Mesenchymal stem cell (in vitro differentiated cells and primary cell): ENCODE results near the gene FAM81B.

Experiments used
- DNase-seq: peaks from one replicate; pipeline ENCODE4 v3.0.0-alpha.2; 2013
- H2AFZ ChIP-seq: one replicate; pipeline ENCODE4 v1.6.1; 2013; ENCODE audit warnings: low read depth, mild to moderate bottlenecking, control low read depth, inconsistent platforms, low read length, moderate library complexity
- H2AK5ac ChIP-seq: 2 replicates; pipeline ENCODE4 v1.6.1; 2013; ENCODE audit warnings: low read length, moderate library complexity, mild to moderate bottlenecking, inconsistent platforms; ENCODE audit not compliant: severe bottlenecking
- H2BK120ac ChIP-seq: one replicate; pipeline ENCODE4 v1.6.1; 2013; ENCODE audit warnings: low read depth, mild to moderate bottlenecking, inconsistent platforms, low read length, moderate library complexity
- H2BK12ac ChIP-seq, 2 experiments: one replicate each; pipeline ENCODE4 v1.6.1; 2013; ENCODE audit warnings: inconsistent platforms in 2 of 2, low read length in 2 of 2, mild to moderate bottlenecking in 2 of 2, moderate library complexity in 2 of 2, control low read depth in 1 of 2
- H2BK15ac ChIP-seq: one replicate; pipeline ENCODE4 v1.6.1; 2013; ENCODE audit warnings: mild to moderate bottlenecking, low read depth, inconsistent platforms; ENCODE audit not compliant: poor library complexity, severe bottlenecking
- H2BK5ac ChIP-seq: 2 replicates; pipeline ENCODE4 v1.6.1; 2013; ENCODE audit warnings: low read depth, mild to moderate bottlenecking, low read length, control low read depth, inconsistent platforms; ENCODE audit not compliant: poor library complexity, severe bottlenecking
- H3K14ac ChIP-seq, 2 experiments: one replicate each; pipeline ENCODE4 v1.6.1; 2013; ENCODE audit warnings: inconsistent platforms in 2 of 2, low read length in 2 of 2, control low read depth in 1 of 2, mild to moderate bottlenecking in 1 of 2, moderate library complexity in 1 of 2
- H3K18ac ChIP-seq, 2 experiments: one replicate each; pipeline ENCODE4 v1.6.1; 2013; ENCODE audit warnings: inconsistent platforms in 2 of 2, low read length in 2 of 2, control low read depth in 1 of 2, low read depth in 1 of 2, mild to moderate bottlenecking in 1 of 2
- H3K23ac ChIP-seq, 2 experiments: one replicate each; pipeline ENCODE4 v1.6.1; 2013; ENCODE audit warnings: inconsistent platforms in 2 of 2, low read length in 2 of 2, mild to moderate bottlenecking in 2 of 2, moderate library complexity in 2 of 2, control low read depth in 1 of 2
- H3K27ac ChIP-seq: 2 replicates; pipeline ENCODE4 v1.5.1; 2013; ENCODE audit warnings: mild to moderate bottlenecking, moderate library complexity, low read length, control low read depth, inconsistent platforms; ENCODE audit not compliant: poor library complexity, severe bottlenecking
- H3K27me3 ChIP-seq, 2 experiments: 2 replicates each; pipeline versions ENCODE4 v1.6.1 to v1.7.0; 2013; ENCODE audit warnings: low read length in 2 of 2, mild to moderate bottlenecking in 2 of 2, moderate library complexity in 2 of 2, control low read depth in 1 of 2, inconsistent platforms in 1 of 2; ENCODE audit not compliant: control insufficient read depth in 1 of 2, insufficient read depth in 1 of 2
- H3K36me3 ChIP-seq, 2 experiments: 2 replicates each; pipeline versions ENCODE4 v1.6.1 to v1.7.0; 2013; ENCODE audit warnings: low read length in 2 of 2, control low read depth in 1 of 2, inconsistent platforms in 1 of 2, low read depth in 1 of 2, mild to moderate bottlenecking in 1 of 2; ENCODE audit not compliant: insufficient read depth in 2 of 2, control insufficient read depth in 1 of 2
- H3K4ac ChIP-seq, 2 experiments: one replicate each; pipeline ENCODE4 v1.6.1; 2013; ENCODE audit warnings: inconsistent platforms in 2 of 2, low read length in 2 of 2, mild to moderate bottlenecking in 2 of 2, moderate library complexity in 2 of 2, control low read depth in 1 of 2, low read depth in 1 of 2
- H3K4me1 ChIP-seq: 2 replicates; pipeline ENCODE4 v1.6.1; 2013; ENCODE audit warnings: low read depth, low read length, control low read depth; ENCODE audit not compliant: control insufficient read depth, insufficient read depth
- H3K4me2 ChIP-seq: 2 replicates; pipeline ENCODE4 v1.6.1; 2013; ENCODE audit warnings: low read length, mild to moderate bottlenecking, inconsistent platforms; ENCODE audit not compliant: poor library complexity, severe bottlenecking
- H3K4me3 ChIP-seq, 2 experiments: 2 replicates each; pipeline versions ENCODE4 v1.5.1 to v1.7.0; 2013; ENCODE audit warnings: low read length in 2 of 2, mild to moderate bottlenecking in 2 of 2, control low read depth in 1 of 2, low read depth in 1 of 2; ENCODE audit not compliant: insufficient read depth in 1 of 2
- H3K79me1 ChIP-seq: replicated peaks from 2 replicates; pipeline ENCODE4 v1.6.1; 2013; ENCODE audit warnings: mild to moderate bottlenecking, control low read depth, low read length, inconsistent platforms; ENCODE audit not compliant: poor library complexity, severe bottlenecking
- H3K9ac ChIP-seq: 2 replicates; pipeline ENCODE4 v1.7.0; 2013; ENCODE audit warnings: mild to moderate bottlenecking, low read length, moderate library complexity
- H3K9me3 ChIP-seq: 2 replicates; pipeline ENCODE4 v1.7.0; 2013; ENCODE audit warnings: mild to moderate bottlenecking, low read length; ENCODE audit not compliant: control insufficient read depth
- H4K8ac ChIP-seq: one replicate; pipeline ENCODE4 v1.6.1; 2013; ENCODE audit warnings: inconsistent platforms, mild to moderate bottlenecking, low read length, moderate library complexity
- H4K91ac ChIP-seq: one replicate; pipeline ENCODE4 v1.6.1; 2013; ENCODE audit warnings: mild to moderate bottlenecking, low read length, inconsistent platforms
- WGBS: methylation state at CpG from one replicate; pipeline ENCODE4 v1.1.7; 2013; ENCODE audit warnings: mixed read lengths; 5-methylcytosine and 5-hydroxymethylcytosine counted together

FAM81B gene

DNA sequence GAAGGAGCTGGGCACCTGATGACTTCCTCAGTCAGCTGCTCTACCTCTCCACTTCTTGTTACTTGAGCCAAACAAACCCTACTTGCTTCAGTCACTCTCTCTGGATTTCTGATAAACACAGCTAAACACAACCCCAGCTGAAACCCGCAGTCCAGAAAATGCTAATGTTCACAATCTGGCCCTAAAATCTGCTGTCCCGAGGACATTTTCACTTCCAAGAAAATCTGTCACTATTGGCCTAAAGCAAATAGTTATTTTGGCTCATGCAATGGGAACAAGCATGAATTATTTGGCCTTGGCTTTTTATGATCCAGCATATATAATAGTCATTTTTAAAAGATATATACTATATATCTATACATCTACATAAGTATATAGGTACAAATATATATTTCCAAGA is 19.1 kb downstream of the FAM81B start:
- no peak overlapping the region for H2BK120ac ChIP-seq
- H3K4me3 ChIP-seq, result no peak overlapping the region
- H3K79me1 ChIP-seq, result no peaks in the 10 kb centered on the region
- no peak overlapping the region for H3K14ac ChIP-seq
- H2AK5ac ChIP-seq, result no peak overlapping the region
- no peak overlapping the region for H2BK15ac ChIP-seq
- H3K23ac ChIP-seq, result no peak overlapping the region
- H3K9ac ChIP-seq, result no peak overlapping the region
- H3K36me3 ChIP-seq, result no peaks in the 10 kb centered on the region
- no peak overlapping the region for H3K27ac ChIP-seq
- H3K4ac ChIP-seq, result no peak overlapping the region
- peaks cover 0 to 4% of the 10 kb centered on the region in 2 experiments for H3K27me3 ChIP-seq
- no peak overlapping the region for H2BK12ac ChIP-seq
- DNase-seq, result no peak
- H3K4me1 ChIP-seq, result no peaks in the 10 kb centered on the region
- H4K8ac ChIP-seq, result no peak overlapping the region
- no peak overlapping the region for H2BK5ac ChIP-seq
- no peak overlapping the region for H3K4me2 ChIP-seq
- WGBS, result 88% methylated on average over 2 of the region's 2 CpGs
- no peaks in the 10 kb centered on the region for H3K9me3 ChIP-seq
- H4K91ac ChIP-seq, result no peak overlapping the region
- no peak overlapping the region for H3K18ac ChIP-seq
- no peak overlapping the region for H2AFZ ChIP-seq

DNA sequence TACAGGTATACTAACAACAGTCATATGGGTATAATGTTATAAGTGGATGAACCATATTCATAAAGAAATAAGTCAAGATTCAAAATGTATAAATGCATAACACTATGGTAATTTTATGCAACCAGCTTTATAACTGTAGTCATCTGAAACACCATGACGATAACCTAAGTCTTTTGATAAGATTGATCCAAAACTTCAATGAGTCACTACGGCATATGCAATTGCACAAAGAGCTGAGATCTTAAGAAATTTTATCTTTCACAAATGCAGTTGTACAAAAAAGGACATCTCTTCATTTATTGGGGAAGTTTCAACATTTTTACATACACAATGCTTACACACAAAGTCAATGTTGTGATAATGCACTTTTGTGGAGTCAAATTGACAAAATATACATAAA is 20.3 kb downstream of the FAM81B start:
- H3K4ac ChIP-seq, result no peak overlapping the region
- no peak overlapping the region for H2AFZ ChIP-seq
- no peak overlapping the region for H2BK5ac ChIP-seq
- H4K8ac ChIP-seq, result no peak overlapping the region
- H3K27ac ChIP-seq, result no peak overlapping the region
- H2BK120ac ChIP-seq, result no peak overlapping the region
- H3K9me3 ChIP-seq, result no peaks in the 10 kb centered on the region
- H2AK5ac ChIP-seq, result no peak overlapping the region
- no peak overlapping the region for H2BK12ac ChIP-seq
- H3K4me1 ChIP-seq, result no peaks in the 10 kb centered on the region
- H2BK15ac ChIP-seq, result no peak overlapping the region
- H3K14ac ChIP-seq, result no peak overlapping the region
- WGBS, result 96% methylated on average over 2 of the region's 2 CpGs
- H3K4me2 ChIP-seq, result no peak overlapping the region
- H3K18ac ChIP-seq, result no peak overlapping the region
- no peak overlapping the region for H3K9ac ChIP-seq
- peaks cover 0 to 4% of the 10 kb centered on the region in 2 experiments for H3K27me3 ChIP-seq
- H4K91ac ChIP-seq, result no peak overlapping the region
- no peaks in the 10 kb centered on the region for H3K36me3 ChIP-seq
- H3K79me1 ChIP-seq, result no peaks in the 10 kb centered on the region
- H3K23ac ChIP-seq, result no peak overlapping the region
- H3K4me3 ChIP-seq, result no peak overlapping the region
- DNase-seq, result no peak

DNA sequence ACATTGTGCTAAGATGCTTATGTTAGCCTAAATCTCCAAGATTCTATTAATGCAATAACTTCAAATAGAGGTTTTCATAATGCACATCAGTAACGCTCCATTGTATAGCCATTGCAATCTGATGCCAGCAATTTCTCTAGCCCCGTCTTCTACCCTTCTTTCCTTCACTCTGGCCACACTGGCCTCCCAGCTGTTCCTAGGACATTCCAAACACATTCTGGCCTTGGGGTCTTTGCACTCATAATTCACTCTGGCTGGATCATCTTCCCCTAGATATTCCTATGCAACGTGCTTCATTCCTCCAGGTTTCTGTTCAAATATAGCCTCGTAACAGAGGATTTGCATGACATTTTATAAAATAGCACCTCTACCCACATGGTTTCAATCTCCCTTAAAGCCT is 23.3 kb downstream of the FAM81B start:
- no peak overlapping the region for H3K14ac ChIP-seq
- H3K23ac ChIP-seq, result no peak overlapping the region
- no peak overlapping the region for H2BK12ac ChIP-seq
- no peak overlapping the region for H3K4ac ChIP-seq
- no peaks in the 10 kb centered on the region for H3K4me1 ChIP-seq
- no peak overlapping the region for H2AK5ac ChIP-seq
- no peak overlapping the region for H3K27ac ChIP-seq
- H4K91ac ChIP-seq, result no peak overlapping the region
- H3K9me3 ChIP-seq, result no peaks in the 10 kb centered on the region
- H2BK5ac ChIP-seq, result no peak overlapping the region
- no peak overlapping the region for H3K4me2 ChIP-seq
- no peaks in the 10 kb centered on the region for H3K79me1 ChIP-seq
- no peak overlapping the region for H2BK15ac ChIP-seq
- H4K8ac ChIP-seq, result no peak overlapping the region
- H3K9ac ChIP-seq, result no peak overlapping the region
- no peak overlapping the region for H3K18ac ChIP-seq
- no peak for DNase-seq
- 72% methylated on average over 4 of the region's 4 CpGs for WGBS
- H3K36me3 ChIP-seq, result no peaks in the 10 kb centered on the region
- H3K4me3 ChIP-seq, result no peak overlapping the region
- H2BK120ac ChIP-seq, result no peak overlapping the region
- H3K27me3 ChIP-seq, result peaks cover 0 to 4% of the 10 kb centered on the region in 2 experiments
- no peak overlapping the region for H2AFZ ChIP-seq

DNA sequence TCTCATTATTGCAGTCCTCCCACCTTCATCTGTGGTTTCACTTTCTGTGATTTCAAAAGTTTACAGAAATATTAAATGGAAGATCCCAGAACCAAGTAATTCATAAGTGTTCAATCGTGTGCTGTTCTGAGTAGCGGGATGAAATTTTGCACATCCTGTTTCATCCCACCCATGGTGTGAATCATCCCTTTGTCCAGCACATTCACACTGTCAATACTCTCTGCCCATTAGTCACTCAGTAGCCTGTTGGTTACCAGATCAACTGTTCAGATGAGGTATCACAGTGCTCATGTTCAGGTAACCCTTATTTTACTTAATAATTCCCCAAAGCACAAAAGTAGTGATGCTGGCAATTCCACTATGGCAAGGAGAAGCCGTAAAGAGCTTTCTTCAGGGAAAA is 26.8 kb downstream of the FAM81B start:
- Histone ChIP-seq H4K8ac (no peak overlapping the region), H3K4ac (no peak overlapping the region), H2AK5ac (no peak overlapping the region), H3K79me1 (no peaks in the 10 kb centered on the region), H3K9ac (no peak overlapping the region), H2BK5ac (no peak overlapping the region), H3K14ac (no peak overlapping the region), H2BK120ac (no peak overlapping the region), H3K36me3 (no peaks in the 10 kb centered on the region), H2AFZ (no peak overlapping the region), H4K91ac (no peak overlapping the region), H3K18ac (no peak overlapping the region), H3K27ac (no peak overlapping the region), H3K4me3 (no peak overlapping the region), H3K4me2 (no peak overlapping the region), H3K23ac (no peak overlapping the region), H3K27me3 (peaks cover 0 to 4% of the 10 kb centered on the region in 2 experiments), H2BK12ac (no peak overlapping the region), H3K9me3 (no peaks in the 10 kb centered on the region), H2BK15ac (no peak overlapping the region), H3K4me1 (no peaks in the 10 kb centered on the region)
- WGBS, result 76% methylated on average over 3 of the region's 3 CpGs
- no peak for DNase-seq
